IMR-90 (cell line): ENCODE data around the gene SLIT1. TPM values are rescaled to one million over a fixed set of nuclear protein-coding genes. Genes with fewer than 3 reads are reported as not detected.

Source experiments
- ATAC-seq: fragments of 200-7000 bp; cut with Tn5 transposase; 2 replicates; pipeline ENCODE4 v1.9.1; 2020; ENCODE audit warnings: low read depth, mild to moderate bottlenecking, moderate library complexity
- BruUV-seq: library from RNA; stranded (reverse); fragments of 400-500 nt; replicated peaks from 2 replicates; lab custom pipeline; 2021; lab: Mats Ljungman, UMichigan
- CTCF ChIA-PET: fragments of 300-600 bp; formaldehyde crosslinking; extraction: SDS; loops from one replicate; lab custom pipeline; 2021; ENCODE audit warnings: antibody characterized with exemption; lab: Yijun Ruan, JAX
- POLR2A ChIA-PET: fragments of 300-600 bp; sonication (Branson Sonifier 250); formaldehyde crosslinking; loops from one replicate; lab custom pipeline; 2022; ENCODE audit warnings: antibody characterized with exemption; ENCODE audit not compliant: unreplicated experiment; lab: Charles Lee
- DNase-seq: peaks from one replicate; pipeline ENCODE4 v3.0.0; 2013
- H2AFZ ChIP-seq: replicated peaks from 2 replicates; pipeline ENCODE3; 2013; ENCODE audit warnings: low read length, mild to moderate bottlenecking; ENCODE audit not compliant: poor library complexity
- H2AK5ac ChIP-seq: 2 replicates; pipeline ENCODE4 v1.6.1; 2013; ENCODE audit warnings: low read depth, low read length, inconsistent platforms
- H2AK9ac ChIP-seq: replicated peaks from 2 replicates; pipeline ENCODE3; 2013; ENCODE audit warnings: mild to moderate bottlenecking, low read depth, low read length, moderate library complexity; ENCODE audit not compliant: poor library complexity
- H2BK120ac ChIP-seq: 2 replicates; pipeline ENCODE4 v1.6.1; 2013; ENCODE audit warnings: low read depth, low read length, inconsistent platforms
- H2BK15ac ChIP-seq: 3 replicates; pipeline ENCODE4 v1.6.1; 2013; ENCODE audit warnings: low read depth, low read length, inconsistent platforms
- H2BK20ac ChIP-seq: 2 replicates; pipeline ENCODE4 v1.6.1; 2013; ENCODE audit warnings: low read depth, mild to moderate bottlenecking, inconsistent platforms, low read length, moderate library complexity
- H2BK5ac ChIP-seq: 2 replicates; pipeline ENCODE4 v1.6.1; 2013; ENCODE audit warnings: mild to moderate bottlenecking, low read depth, low read length, inconsistent platforms; ENCODE audit not compliant: poor library complexity, severe bottlenecking
- H3K14ac ChIP-seq: replicated peaks from 2 replicates; pipeline ENCODE4 v1.6.1; 2013; ENCODE audit warnings: low read depth, low read length, inconsistent platforms
- H3K18ac ChIP-seq: 2 replicates; pipeline ENCODE4 v1.6.1; 2013; ENCODE audit warnings: low read depth, low read length, control low read depth
- H3K23ac ChIP-seq: 2 replicates; pipeline ENCODE4 v1.6.1; 2013; ENCODE audit warnings: low read depth, low read length, inconsistent platforms
- H3K27ac ChIP-seq: 2 replicates; pipeline ENCODE4 v1.5.1; 2013; ENCODE audit warnings: mild to moderate bottlenecking, control low read depth, low read length; ENCODE audit not compliant: insufficient read depth
- H3K27me3 ChIP-seq: 2 replicates; pipeline ENCODE4 v1.6.1; 2013; ENCODE audit warnings: low read length; ENCODE audit not compliant: control insufficient read depth, insufficient read depth
- H3K36me3 ChIP-seq: 2 replicates; pipeline ENCODE4 v1.6.1; 2013; ENCODE audit warnings: low read length, mixed read lengths; ENCODE audit not compliant: control insufficient read depth, insufficient read depth
- H3K4ac ChIP-seq: 2 replicates; pipeline ENCODE4 v1.6.1; 2013; ENCODE audit warnings: low read depth, low read length, inconsistent platforms
- H3K4me1 ChIP-seq: 2 replicates; pipeline ENCODE4 v1.6.1; 2013; ENCODE audit warnings: low read length, mixed read lengths; ENCODE audit not compliant: control insufficient read depth, insufficient read depth
- H3K4me2 ChIP-seq: 2 replicates; pipeline ENCODE4 v1.6.1; 2013; ENCODE audit warnings: low read depth, mild to moderate bottlenecking, control low read depth, low read length, moderate library complexity
- H3K4me3 ChIP-seq: 2 replicates; pipeline ENCODE4 v1.5.1; 2013; ENCODE audit warnings: low read depth, mild to moderate bottlenecking, control low read depth, low read length, moderate library complexity; ENCODE audit not compliant: insufficient read depth
- H3K56ac ChIP-seq: 2 replicates; pipeline ENCODE4 v1.6.1; 2013; ENCODE audit warnings: low read length, inconsistent platforms; ENCODE audit not compliant: insufficient read depth; ENCODE audit errors: extremely low read depth
- H3K79me1 ChIP-seq, 2 experiments: 2 replicates each; pipeline ENCODE4 v1.6.1; 2013; ENCODE audit warnings: low read length in 2 of 2, inconsistent platforms in 1 of 2, low read depth in 1 of 2
- H3K9ac ChIP-seq: 2 replicates; pipeline ENCODE4 v1.6.1; 2013; ENCODE audit warnings: low read depth, low read length, control low read depth
- H3K9me1 ChIP-seq: 2 replicates; pipeline ENCODE4 v1.6.1; 2013; ENCODE audit warnings: low read length, inconsistent platforms; ENCODE audit not compliant: insufficient read depth
- H3K9me3 ChIP-seq: 2 replicates; pipeline ENCODE4 v1.6.1; 2013; ENCODE audit warnings: low read length; ENCODE audit not compliant: control insufficient read depth, insufficient read depth
- H4K20me1 ChIP-seq: 2 replicates; pipeline ENCODE4 v1.6.1; 2013; ENCODE audit warnings: low read length, inconsistent platforms; ENCODE audit not compliant: insufficient read depth
- H4K5ac ChIP-seq: 2 replicates; pipeline ENCODE4 v1.6.1; 2013; ENCODE audit warnings: mild to moderate bottlenecking, low read depth, low read length, control low read depth
- H4K8ac ChIP-seq, 2 experiments: 2 replicates each; pipeline ENCODE4 v1.6.1; 2013; ENCODE audit warnings: low read depth in 2 of 2, low read length in 2 of 2, control low read depth in 1 of 2, inconsistent platforms in 1 of 2
- H4K91ac ChIP-seq: 2 replicates; pipeline ENCODE4 v1.6.1; 2013; ENCODE audit warnings: low read depth, low read length, inconsistent platforms; ENCODE audit not compliant: insufficient read depth
- MAZ ChIP-seq: IDR thresholded peaks from 2 replicates; pipeline ENCODE4 v1.6.1; 2012; ENCODE audit warnings: low read depth, mild to moderate bottlenecking, low read length, improper control_type of control experiment, moderate library complexity, borderline replicate concordance
- POLR2A ChIP-seq: IDR thresholded peaks from 2 replicates; pipeline ENCODE4 v1.6.1; 2012; ENCODE audit warnings: mild to moderate bottlenecking, low read depth, low read length
- RAD21 ChIP-seq: IDR thresholded peaks from 2 replicates; pipeline ENCODE4 v1.6.1; 2012; ENCODE audit warnings: low read length, improper control_type of control experiment
- RCOR1 ChIP-seq: IDR thresholded peaks from 2 replicates; pipeline ENCODE4 v1.6.1; 2012; ENCODE audit warnings: mild to moderate bottlenecking, low read length, improper control_type of control experiment; ENCODE audit not compliant: insufficient replicate concordance
- WGBS, 2 experiments: methylation state at CpG; one replicate each; pipeline versions ENCODE4 v1.1.5 to v1.1.7; 2013; ENCODE audit warnings: missing lambda C conversion rate in 2 of 2; ENCODE audit not compliant: insufficient read length in 1 of 2; ENCODE audit errors: extremely low coverage in 2 of 2; 5-methylcytosine and 5-hydroxymethylcytosine counted together
- dilution Hi-C: fragments of 300-500 bp; cut with HindIII; formaldehyde crosslinking; loops from one replicate; pipeline ENCODE4 v1.14.3; 2018; ENCODE audit warnings: low sequenced_read_pairs; ENCODE audit not compliant: unreplicated experiment
- in situ Hi-C: fragments of 300-500 bp; cut with MboI; formaldehyde crosslinking; loops from 3 replicates; pipeline ENCODE4 v1.14.3; 2019; ENCODE audit warnings: low sequenced_read_pairs, inconsistent platforms, mixed read lengths
- intact Hi-C: fragments of 100-400 bp; cut with micrococcal nuclease; formaldehyde crosslinking; loops from 2 replicates; pipeline ENCODE4 v1.10.0; 2022
- polyA plus RNA-seq, 3 experiments: library from polyadenylated mRNA; depleted of rRNA; stranded (reverse); fragments of >200 nt; gene quantifications; 2 replicates each; pipeline ENCODE4 v1.2.3, GENCODE V29; 2012; ENCODE audit warnings: low replicate concordance in 1 of 3
- total RNA-seq: library from RNA; depleted of rRNA; stranded (reverse); fragments of >200 nt; gene quantifications from 2 replicates; pipeline ENCODE4 v1.2.3, GENCODE V29; 2012
- TF ChIP-seq, protein P1 (sequence below): conservative IDR thresholded peaks from 2 replicates; pipeline ENCODE4 v1.5.1; 2012; ENCODE audit warnings: mild to moderate bottlenecking, low read depth, low read length, improper control_type of control experiment
- TF ChIP-seq, protein P2 (sequence below): fragments of 150-350 bp; IDR thresholded peaks from 2 replicates; pipeline ENCODE4 v1.6.1; 2017; ENCODE audit warnings: mild to moderate bottlenecking, antibody characterized with exemption, low read length, low read depth

Gene SLIT1
- total and polyA plus RNA-seq, 2 of the 4 experiments (the other 2 are of a cell fraction), result under 0.01 TPM

DNA sequence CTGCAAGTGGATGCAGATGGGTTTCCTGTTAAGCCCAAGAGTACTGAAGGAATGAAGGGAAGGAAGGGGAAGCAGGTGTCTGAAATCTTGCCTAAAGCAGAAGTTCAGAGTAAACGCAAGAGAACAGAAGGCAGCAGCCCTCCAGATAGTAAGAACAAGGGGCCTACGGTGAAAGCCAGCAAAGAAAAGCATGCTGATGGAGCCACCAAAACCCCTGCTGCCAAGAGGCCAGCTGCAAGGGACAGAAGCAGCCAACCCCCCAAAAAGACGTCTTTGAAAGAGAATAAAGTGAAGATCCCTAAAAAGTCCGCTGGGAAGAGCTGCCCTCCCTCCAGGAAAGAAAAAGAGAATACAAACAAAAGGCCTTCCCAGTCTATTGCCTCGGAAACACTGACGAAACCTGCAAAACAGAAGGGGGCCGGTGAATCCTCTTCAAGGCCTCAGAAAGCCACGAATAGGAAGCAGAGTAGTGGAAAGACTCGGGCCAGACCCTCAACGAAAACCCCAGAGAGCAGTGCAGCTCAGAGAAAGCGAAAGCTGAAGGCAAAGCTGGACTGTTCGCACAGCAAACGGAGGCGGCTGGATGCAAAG lies 201.1 kb downstream of the SLIT1 start:
- in situ Hi-C loops (no loop called here), intact Hi-C loops (no loop called here), dilution Hi-C loops (no loop called here)
- Histone ChIP-seq H2BK15ac (no peak overlapping the region), H3K4me1 (peaks cover 4% of the 10 kb centered on the region; the same call in 1 of the 2 replicates), H2BK5ac (no peak overlapping the region), H2AFZ (no peak overlapping the region), H3K27ac (no peak overlapping the region), H2BK120ac (no peak overlapping the region), H3K56ac (no peak overlapping the region), H2BK20ac (no peak overlapping the region), H3K4me3 (no peak overlapping the region), H3K9me1 (peaks cover 6% of the 10 kb centered on the region; the same call in 1 of the 2 replicates), H4K8ac (no peak overlapping the region), H3K36me3 (peaks cover 12% of the 10 kb centered on the region), H3K4me2 (no peak overlapping the region), H3K4ac (no peak overlapping the region), H3K14ac (no peak overlapping the region), H3K18ac (no peak overlapping the region), H3K23ac (no peak overlapping the region), H3K27me3 (no peaks in the 10 kb centered on the region), H2AK9ac (no peak overlapping the region), H4K5ac (no peak overlapping the region), H4K20me1 (no peaks in the 10 kb centered on the region), H3K79me1 (peaks cover 0 to 6% of the 10 kb centered on the region in 2 experiments; a peak in 2 of 4 replicates), H3K9me3 (no peaks in the 10 kb centered on the region), H4K91ac (no peak overlapping the region), H2AK5ac (no peak overlapping the region), H3K9ac (no peak overlapping the region)
- CTCF ChIA-PET, result no interaction called here
- BruUV-seq, result no TSS peak
- TF ChIP-seq, protein P1, sequence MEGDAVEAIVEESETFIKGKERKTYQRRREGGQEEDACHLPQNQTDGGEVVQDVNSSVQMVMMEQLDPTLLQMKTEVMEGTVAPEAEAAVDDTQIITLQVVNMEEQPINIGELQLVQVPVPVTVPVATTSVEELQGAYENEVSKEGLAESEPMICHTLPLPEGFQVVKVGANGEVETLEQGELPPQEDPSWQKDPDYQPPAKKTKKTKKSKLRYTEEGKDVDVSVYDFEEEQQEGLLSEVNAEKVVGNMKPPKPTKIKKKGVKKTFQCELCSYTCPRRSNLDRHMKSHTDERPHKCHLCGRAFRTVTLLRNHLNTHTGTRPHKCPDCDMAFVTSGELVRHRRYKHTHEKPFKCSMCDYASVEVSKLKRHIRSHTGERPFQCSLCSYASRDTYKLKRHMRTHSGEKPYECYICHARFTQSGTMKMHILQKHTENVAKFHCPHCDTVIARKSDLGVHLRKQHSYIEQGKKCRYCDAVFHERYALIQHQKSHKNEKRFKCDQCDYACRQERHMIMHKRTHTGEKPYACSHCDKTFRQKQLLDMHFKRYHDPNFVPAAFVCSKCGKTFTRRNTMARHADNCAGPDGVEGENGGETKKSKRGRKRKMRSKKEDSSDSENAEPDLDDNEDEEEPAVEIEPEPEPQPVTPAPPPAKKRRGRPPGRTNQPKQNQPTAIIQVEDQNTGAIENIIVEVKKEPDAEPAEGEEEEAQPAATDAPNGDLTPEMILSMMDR, result no peak
- TF ChIP-seq MAZ, result no peak
- no peak for TF ChIP-seq POLR2A
- TF ChIP-seq RCOR1, result no peak
- TF ChIP-seq, protein P2, sequence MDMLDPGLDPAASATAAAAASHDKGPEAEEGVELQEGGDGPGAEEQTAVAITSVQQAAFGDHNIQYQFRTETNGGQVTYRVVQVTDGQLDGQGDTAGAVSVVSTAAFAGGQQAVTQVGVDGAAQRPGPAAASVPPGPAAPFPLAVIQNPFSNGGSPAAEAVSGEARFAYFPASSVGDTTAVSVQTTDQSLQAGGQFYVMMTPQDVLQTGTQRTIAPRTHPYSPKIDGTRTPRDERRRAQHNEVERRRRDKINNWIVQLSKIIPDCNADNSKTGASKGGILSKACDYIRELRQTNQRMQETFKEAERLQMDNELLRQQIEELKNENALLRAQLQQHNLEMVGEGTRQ, result no peak
- no peak for TF ChIP-seq RAD21
- DNase-seq, result no peak
- POLR2A ChIA-PET, result no interaction called here
- 80% methylated on average over 1 of the region's 14 CpGs; no CpG with 5 or more reads in 1 of the 2 experiments for WGBS, 2 experiments
- ATAC-seq, result no peak
